Fibroblast of pulmonary artery (primary cell): ENCODE measurements around the gene FGD4.
A peak's percentile ranks its signal among the peaks of the same experiment; 100 is the strongest.
"Not testable (repeated sequence)": the region's sequence is repeated elsewhere in the genome, so short reads cannot be mapped to it uniquely, and the experiment has no call there.

Source experiments
- DNase-seq: peaks from one replicate; pipeline ENCODE4 v3.0.0-alpha.2; 2010; ENCODE audit warnings: low read depth
- H3K4me3 ChIP-seq: replicated peaks from 2 replicates; pipeline ENCODE4 v1.5.1; 2011; ENCODE audit warnings: low read depth, mild to moderate bottlenecking, control low read depth, low read length, moderate library complexity
- CTCF ChIP-seq: IDR thresholded peaks from 2 replicates; pipeline ENCODE4 v1.5.1; 2011; ENCODE audit warnings: mild to moderate bottlenecking, control low read depth, low read length, inconsistent platforms; ENCODE audit errors: missing control alignments

Gene FGD4

GRCh38 chr12:32504591-32504990 is 105.2 kb downstream of the FGD4 start:
- no peak for DNase-seq
- no peak for TF ChIP-seq CTCF
- no peak overlapping the region for H3K4me3 ChIP-seq

- DNase-seq, result peak; percentile 25
- TF ChIP-seq CTCF, result no peak
- no peak overlapping the region for H3K4me3 ChIP-seq
Measured at GRCh38 chr12:32505067-32505945, 105.9 kb downstream of the FGD4 start.

GRCh38 chr12:32507096-32507941 is 108.0 kb downstream of the FGD4 start:
- H3K4me3 ChIP-seq, DNase-seq: not testable (repeated sequence)

- H3K4me3 ChIP-seq, result no peak overlapping the region
- TF ChIP-seq CTCF, result no peak
- DNase-seq, result no peak
Measured at GRCh38 chr12:32507942-32508320, 108.6 kb downstream of the FGD4 start.

- no peak for DNase-seq
- TF ChIP-seq CTCF, result no peak
- H3K4me3 ChIP-seq, result no peak overlapping the region
Measured at GRCh38 chr12:32508626-32509025, 109.3 kb downstream of the FGD4 start.

- H3K4me3 ChIP-seq, result no peak overlapping the region
- TF ChIP-seq CTCF, result no peak
- DNase-seq, result no peak
Measured at GRCh38 chr12:32509328-32510091, 110.2 kb downstream of the FGD4 start.

GRCh38 chr12:32511976-32512375 is 112.6 kb downstream of the FGD4 start:
- H3K4me3 ChIP-seq, DNase-seq: not testable (repeated sequence)
